ENCODE measurements around the gene ARHGEF10L. TPM values are rescaled to one million over a fixed set of nuclear protein-coding genes. Genes with fewer than 3 reads are reported as not detected.

The ARHGEF10L gene
- total and polyA plus RNA-seq, 4 donors = 20.7 to 61.0 (median 42.1) TPM

DNA sequence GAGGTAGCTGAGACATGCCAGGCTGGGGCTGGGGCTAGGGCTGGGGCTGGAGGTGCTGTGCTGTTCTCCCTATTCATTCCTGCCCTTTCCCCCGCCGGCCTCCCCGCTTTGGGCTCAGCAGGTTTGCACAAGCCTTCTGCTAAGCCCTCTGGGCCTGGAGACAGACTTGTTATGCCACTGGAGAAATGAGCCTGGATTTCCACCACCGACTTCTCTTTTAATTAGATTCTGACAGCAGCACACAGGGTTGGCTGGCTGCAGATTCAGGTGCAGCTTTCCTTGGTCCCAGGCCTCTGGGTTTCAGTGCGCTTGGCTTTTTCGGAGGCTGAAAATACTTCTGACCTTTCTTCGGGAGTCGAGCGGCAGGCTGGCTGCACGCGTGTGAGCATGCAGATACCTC, 144.1 kb downstream of the ARHGEF10L start:
- no peak overlapping the region for H3K4me3 ChIP-seq (ENCODE audit: low read depth, low read length)
- WGBS (ENCODE audit: insufficient coverage) = 85% methylated on average over 11 of the region's 11 CpGs
- H3K27me3 ChIP-seq (ENCODE audit: control insufficient read depth, insufficient read depth, low read length) = no peaks in the 10 kb centered on the region
- peaks cover 62% of the 10 kb centered on the region for H3K4me1 ChIP-seq (ENCODE audit: control insufficient read depth, insufficient read depth, low read length)
- no peak overlapping the region for H3K27ac ChIP-seq (ENCODE audit: low read depth, low read length)
- H3K36me3 ChIP-seq (ENCODE audit: control insufficient read depth, insufficient read depth, low read length) = peaks cover 45% of the 10 kb centered on the region
- DNase-seq (ENCODE audit: low read depth in 4 of 6, low spot score in 6 of 6) = peak in 1 of 6 donors; percentile 71
- no peaks in the 10 kb centered on the region for H3K9me3 ChIP-seq (ENCODE audit: control insufficient read depth, insufficient read depth, low read length)

DNA sequence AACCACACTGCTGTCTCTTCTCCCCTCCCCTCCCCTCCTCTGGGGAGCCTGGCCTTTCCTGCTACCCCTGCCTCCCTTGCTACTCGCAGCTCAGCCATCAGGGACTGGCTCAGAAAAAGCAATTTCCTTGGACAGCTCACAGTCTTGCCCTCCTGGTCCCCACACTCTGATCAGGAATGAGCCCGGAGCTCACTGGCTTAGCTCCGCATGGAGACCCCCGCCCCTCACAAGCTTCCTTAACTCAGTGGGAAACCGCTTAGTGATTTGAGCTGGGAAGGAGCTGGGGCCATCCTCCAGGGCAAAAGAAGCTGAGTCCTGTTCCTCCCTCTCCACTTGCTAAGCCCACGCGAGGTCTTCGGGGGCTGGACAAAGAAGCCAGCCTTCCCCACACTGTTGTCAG, 145.3 kb downstream of the ARHGEF10L start:
- 73% methylated on average over 7 of the region's 8 CpGs for WGBS (ENCODE audit: insufficient coverage)
- peaks cover 58% of the 10 kb centered on the region for H3K4me1 ChIP-seq (ENCODE audit: control insufficient read depth, insufficient read depth, low read length)
- H3K27me3 ChIP-seq (ENCODE audit: control insufficient read depth, insufficient read depth, low read length) = no peaks in the 10 kb centered on the region
- no peaks in the 10 kb centered on the region for H3K9me3 ChIP-seq (ENCODE audit: control insufficient read depth, insufficient read depth, low read length)
- H3K36me3 ChIP-seq (ENCODE audit: control insufficient read depth, insufficient read depth, low read length) = peaks cover 41% of the 10 kb centered on the region
- H3K4me3 ChIP-seq (ENCODE audit: low read depth, low read length) = no peak overlapping the region
- H3K27ac ChIP-seq (ENCODE audit: low read depth, low read length) = no peak overlapping the region
- DNase-seq (ENCODE audit: low read depth in 4 of 6, low spot score in 6 of 6) = no peak

- no peak for DNase-seq (ENCODE audit: low read depth in 4 of 6, low spot score in 6 of 6)
- 86% methylated on average over 7 of the region's 7 CpGs for WGBS (ENCODE audit: insufficient coverage)
Measured at GRCh38 chr1:17686258-17686657, 146.8 kb downstream of the ARHGEF10L start.

GRCh38 chr1:17687145-17687544, 147.6 kb downstream of the ARHGEF10L start:
- H3K36me3 ChIP-seq (ENCODE audit: control insufficient read depth, insufficient read depth, low read length) = peaks cover 46% of the 10 kb centered on the region
- WGBS (ENCODE audit: insufficient coverage) = 87% methylated on average over 7 of the region's 7 CpGs

More at GRCh38 chr1:17686258-17686657, 146.8 kb downstream of the ARHGEF10L start:
- H3K27ac ChIP-seq (ENCODE audit: low read depth, low read length) = no peak overlapping the region
- H3K36me3 ChIP-seq (ENCODE audit: control insufficient read depth, insufficient read depth, low read length) = peaks cover 45% of the 10 kb centered on the region
- H3K9me3 ChIP-seq (ENCODE audit: control insufficient read depth, insufficient read depth, low read length) = no peaks in the 10 kb centered on the region
- peaks cover 56% of the 10 kb centered on the region for H3K4me1 ChIP-seq (ENCODE audit: control insufficient read depth, insufficient read depth, low read length)
- no peaks in the 10 kb centered on the region for H3K27me3 ChIP-seq (ENCODE audit: control insufficient read depth, insufficient read depth, low read length)
- H3K4me3 ChIP-seq (ENCODE audit: low read depth, low read length) = no peak overlapping the region

DNA sequence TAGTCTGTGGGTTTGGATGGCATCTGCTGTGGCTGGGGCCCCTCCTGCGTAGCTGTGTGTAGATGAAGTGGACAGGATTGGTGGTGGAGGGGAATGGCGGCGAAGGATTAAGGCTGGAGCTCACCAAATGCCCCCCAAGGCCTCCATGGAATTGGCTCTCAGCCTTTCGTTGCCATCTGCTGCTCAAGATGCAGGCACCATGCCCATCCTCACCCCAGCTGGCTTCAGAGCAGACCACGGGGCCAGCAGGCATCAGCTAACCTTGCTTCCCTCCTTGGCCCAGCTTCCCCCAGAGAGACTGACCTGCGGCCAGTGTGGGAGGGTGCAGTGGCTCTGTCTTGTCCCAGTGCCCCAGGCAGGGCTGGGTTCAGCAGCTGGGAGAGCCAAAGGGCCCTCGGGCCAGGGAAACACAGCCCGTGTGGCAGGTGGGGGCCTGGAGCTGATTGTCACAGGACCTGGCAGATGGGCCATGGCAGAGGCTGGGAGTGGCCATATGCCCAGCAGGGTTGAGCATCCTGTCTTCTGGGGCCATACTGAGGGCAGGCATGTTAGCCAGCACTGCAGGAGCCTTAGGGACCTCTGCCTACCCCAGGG, 148.8 kb downstream of the ARHGEF10L start:
- Histone ChIP-seq H3K4me1 (ENCODE audit: control insufficient read depth, insufficient read depth, low read length) (peaks cover 39% of the 10 kb centered on the region), H3K4me3 (ENCODE audit: low read depth, low read length) (no peak overlapping the region), H3K9me3 (ENCODE audit: control insufficient read depth, insufficient read depth, low read length) (no peaks in the 10 kb centered on the region), H3K27me3 (ENCODE audit: control insufficient read depth, insufficient read depth, low read length) (no peaks in the 10 kb centered on the region), H3K36me3 (ENCODE audit: control insufficient read depth, insufficient read depth, low read length) (peaks cover 51% of the 10 kb centered on the region), H3K27ac (ENCODE audit: low read depth, low read length) (no peak overlapping the region)
- DNase-seq (ENCODE audit: low read depth in 4 of 6, low spot score in 6 of 6) = peak in 1 of 6 donors; percentile 72
- WGBS (ENCODE audit: insufficient coverage) = 62% methylated on average over 6 of the region's 8 CpGs

More at GRCh38 chr1:17687145-17687544, 147.6 kb downstream of the ARHGEF10L start:
- Histone ChIP-seq H3K27me3 (ENCODE audit: control insufficient read depth, insufficient read depth, low read length) (no peaks in the 10 kb centered on the region), H3K4me1 (ENCODE audit: control insufficient read depth, insufficient read depth, low read length) (peaks cover 51% of the 10 kb centered on the region), H3K27ac (ENCODE audit: low read depth, low read length) (no peak overlapping the region), H3K4me3 (ENCODE audit: low read depth, low read length) (no peak overlapping the region), H3K9me3 (ENCODE audit: control insufficient read depth, insufficient read depth, low read length) (no peaks in the 10 kb centered on the region)
- no peak for DNase-seq (ENCODE audit: low read depth in 4 of 6, low spot score in 6 of 6)

- no peak overlapping the region for H3K27ac ChIP-seq (ENCODE audit: low read depth, low read length)
- no peak for DNase-seq (ENCODE audit: low read depth in 4 of 6, low spot score in 6 of 6)
- peaks cover 32% of the 10 kb centered on the region for H3K4me1 ChIP-seq (ENCODE audit: control insufficient read depth, insufficient read depth, low read length)
- H3K4me3 ChIP-seq (ENCODE audit: low read depth, low read length) = no peak overlapping the region
- H3K36me3 ChIP-seq (ENCODE audit: control insufficient read depth, insufficient read depth, low read length) = peaks cover 53% of the 10 kb centered on the region
- H3K27me3 ChIP-seq (ENCODE audit: control insufficient read depth, insufficient read depth, low read length) = no peaks in the 10 kb centered on the region
- H3K9me3 ChIP-seq (ENCODE audit: control insufficient read depth, insufficient read depth, low read length) = no peaks in the 10 kb centered on the region
- 94% methylated on average over 3 of the region's 9 CpGs for WGBS (ENCODE audit: insufficient coverage)
Measured at GRCh38 chr1:17689011-17689410, 149.5 kb downstream of the ARHGEF10L start.

DNA sequence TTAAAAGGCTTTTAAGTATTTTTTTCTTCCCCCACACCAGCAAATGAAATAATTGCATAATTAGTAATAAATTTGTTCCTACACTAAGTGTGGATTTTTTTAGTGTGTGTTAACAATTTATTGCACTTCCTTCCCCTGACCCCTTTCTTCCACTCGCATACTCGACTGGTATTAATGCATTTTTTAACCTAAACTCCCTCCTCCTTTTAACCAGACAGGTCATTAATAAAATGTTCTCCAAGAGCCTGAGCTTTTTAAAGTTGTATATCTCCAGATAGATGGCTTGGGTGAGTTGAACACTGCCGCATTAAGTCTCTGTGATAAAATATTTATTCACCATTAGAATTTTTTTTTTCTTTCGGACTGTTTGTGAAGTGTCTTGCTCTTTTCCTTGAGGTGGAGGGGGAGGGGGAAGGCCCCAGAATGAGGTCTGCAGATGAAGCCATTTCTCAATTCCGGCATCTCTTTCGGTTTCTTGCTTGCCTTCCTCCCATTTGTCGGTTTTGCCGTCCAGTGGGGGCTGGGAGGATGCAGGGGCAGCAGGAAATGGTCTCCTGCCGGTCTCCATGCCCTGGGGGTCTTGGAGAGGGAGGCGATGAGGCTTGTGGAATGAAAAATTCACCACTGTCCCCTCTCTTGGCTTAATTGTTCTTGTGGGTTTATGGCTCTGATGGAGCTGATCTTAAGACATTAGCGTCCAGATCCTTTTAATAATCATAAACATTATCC, 151.6 kb downstream of the ARHGEF10L start:
- H3K27ac ChIP-seq (ENCODE audit: low read depth, low read length) = no peak overlapping the region
- H3K27me3 ChIP-seq (ENCODE audit: control insufficient read depth, insufficient read depth, low read length) = no peaks in the 10 kb centered on the region
- peaks cover 61% of the 10 kb centered on the region for H3K36me3 ChIP-seq (ENCODE audit: control insufficient read depth, insufficient read depth, low read length)
- H3K4me3 ChIP-seq (ENCODE audit: low read depth, low read length) = no peak overlapping the region
- peak in 1 of 6 donors; percentile 61 for DNase-seq (ENCODE audit: low read depth in 4 of 6, low spot score in 6 of 6)
- peaks cover 24% of the 10 kb centered on the region for H3K4me1 ChIP-seq (ENCODE audit: control insufficient read depth, insufficient read depth, low read length)
- no peaks in the 10 kb centered on the region for H3K9me3 ChIP-seq (ENCODE audit: control insufficient read depth, insufficient read depth, low read length)
- WGBS (ENCODE audit: insufficient coverage) = 50% methylated on average over 2 of the region's 11 CpGs

- Histone ChIP-seq H3K4me3 (ENCODE audit: low read depth, low read length) (no peak overlapping the region), H3K27me3 (ENCODE audit: control insufficient read depth, insufficient read depth, low read length) (no peaks in the 10 kb centered on the region), H3K27ac (ENCODE audit: low read depth, low read length) (no peak overlapping the region), H3K4me1 (ENCODE audit: control insufficient read depth, insufficient read depth, low read length) (peaks cover 22% of the 10 kb centered on the region), H3K9me3 (ENCODE audit: control insufficient read depth, insufficient read depth, low read length) (no peaks in the 10 kb centered on the region), H3K36me3 (ENCODE audit: control insufficient read depth, insufficient read depth, low read length) (peaks cover 72% of the 10 kb centered on the region)
- DNase-seq (ENCODE audit: low read depth in 4 of 6, low spot score in 6 of 6) = no peak
- WGBS (ENCODE audit: insufficient coverage) = 78% methylated on average over 8 of the region's 9 CpGs
Measured at GRCh38 chr1:17692645-17693044, 153.1 kb downstream of the ARHGEF10L start.

DNA sequence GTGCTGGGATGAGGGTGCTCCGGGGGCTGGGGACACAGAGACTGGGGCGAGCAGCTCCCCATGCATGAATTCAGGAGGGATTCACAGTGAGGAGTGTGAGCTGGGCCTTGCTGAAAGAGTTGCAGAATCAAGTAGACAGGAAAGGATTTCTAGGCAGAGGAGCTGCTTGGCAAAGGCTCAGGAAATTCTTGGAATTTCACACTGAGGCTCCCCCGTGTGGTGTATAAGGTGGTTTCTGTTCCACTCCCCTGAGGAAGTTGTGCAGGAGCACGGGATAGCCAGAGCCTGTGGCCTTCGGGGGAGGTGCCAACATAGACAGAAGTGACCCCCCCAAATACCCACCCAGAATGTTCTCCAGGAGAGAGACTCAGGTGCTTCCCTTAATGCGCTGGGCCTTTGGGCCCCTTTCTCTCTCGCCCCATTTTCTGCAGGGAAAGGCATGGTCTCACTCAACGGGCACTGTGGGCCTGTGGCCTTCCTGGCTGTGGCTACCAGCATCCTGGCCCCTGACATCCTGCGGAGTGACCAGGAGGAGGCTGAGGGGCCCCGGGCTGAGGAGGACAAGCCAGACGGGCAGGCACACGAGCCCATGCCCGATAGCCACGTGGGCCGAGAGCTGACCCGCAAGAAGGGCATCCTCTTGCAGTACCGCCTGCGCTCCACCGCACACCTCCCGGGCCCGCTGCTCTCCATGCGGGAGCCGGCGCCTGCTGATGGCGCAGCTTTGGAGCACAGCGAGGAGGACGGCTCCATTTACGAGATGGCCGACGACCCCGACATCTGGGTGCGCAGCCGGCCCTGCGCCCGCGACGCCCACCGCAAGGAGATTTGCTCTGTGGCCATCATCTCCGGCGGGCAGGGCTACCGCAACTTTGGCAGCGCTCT, 157.2 kb downstream of the ARHGEF10L start:
- Histone ChIP-seq H3K27ac (ENCODE audit: low read depth, low read length) (no peak overlapping the region), H3K4me1 (ENCODE audit: control insufficient read depth, insufficient read depth, low read length) (peaks cover 22% of the 10 kb centered on the region), H3K9me3 (ENCODE audit: control insufficient read depth, insufficient read depth, low read length) (no peaks in the 10 kb centered on the region), H3K27me3 (ENCODE audit: control insufficient read depth, insufficient read depth, low read length) (no peaks in the 10 kb centered on the region), H3K4me3 (ENCODE audit: low read depth, low read length) (no peak overlapping the region), H3K36me3 (ENCODE audit: control insufficient read depth, insufficient read depth, low read length) (peaks cover 47% of the 10 kb centered on the region)
- WGBS (ENCODE audit: insufficient coverage) = 85% methylated on average over 40 of the region's 42 CpGs
- peak in 3 of 6 donors; percentile 48 to 89 (median 89) for DNase-seq (ENCODE audit: low read depth in 4 of 6, low spot score in 6 of 6)
